NCI-H748 treated with DMSO at 0.1 percent for 48 hours (cell line): Measurements from ENCODE around the gene MGLL.

ENCODE experiments used
- DNase-seq: peaks from one replicate; lab custom pipeline; 2025; lab: John Stamatoyannopoulos, UW

MGLL gene

GRCh38 chr3:127740136-127740915 lies 82.0 kb downstream of the MGLL start:
- no peak for DNase-seq

GRCh38 chr3:127739347-127740135 lies 82.8 kb downstream of the MGLL start:
- no peak for DNase-seq

DNA sequence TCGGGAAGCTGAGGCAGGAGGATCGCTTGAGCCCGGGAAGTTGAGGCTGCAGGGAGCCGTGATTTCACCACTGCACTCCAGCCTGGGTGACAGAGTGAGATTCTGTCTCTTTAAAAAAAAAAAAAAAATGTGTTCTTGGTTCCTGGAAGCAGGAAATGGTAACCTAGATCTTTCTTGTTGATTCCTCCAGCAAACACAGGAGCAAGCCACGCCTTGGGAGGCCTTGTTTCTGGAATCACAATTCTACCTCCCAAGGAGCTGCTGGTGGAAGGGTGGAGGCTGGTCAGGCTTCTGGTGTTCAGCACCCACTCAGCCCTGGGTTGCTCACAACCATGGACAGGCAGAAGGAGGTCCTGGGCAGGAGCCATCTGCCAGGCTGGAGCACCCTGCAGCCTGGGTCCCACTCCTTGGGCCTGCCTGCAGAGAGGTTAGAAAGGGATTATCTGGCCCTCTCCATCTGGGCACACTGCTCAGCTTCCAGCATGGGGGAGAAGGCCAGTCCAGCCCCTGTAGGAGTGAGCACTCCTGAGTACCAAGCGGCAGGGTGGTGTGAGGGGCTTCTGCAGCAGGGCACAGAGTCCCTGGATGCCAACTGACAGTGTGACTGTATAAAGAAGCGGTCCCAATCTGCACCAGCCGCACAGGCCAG lies 84.0 kb downstream of the MGLL start:
- no peak for DNase-seq

DNA sequence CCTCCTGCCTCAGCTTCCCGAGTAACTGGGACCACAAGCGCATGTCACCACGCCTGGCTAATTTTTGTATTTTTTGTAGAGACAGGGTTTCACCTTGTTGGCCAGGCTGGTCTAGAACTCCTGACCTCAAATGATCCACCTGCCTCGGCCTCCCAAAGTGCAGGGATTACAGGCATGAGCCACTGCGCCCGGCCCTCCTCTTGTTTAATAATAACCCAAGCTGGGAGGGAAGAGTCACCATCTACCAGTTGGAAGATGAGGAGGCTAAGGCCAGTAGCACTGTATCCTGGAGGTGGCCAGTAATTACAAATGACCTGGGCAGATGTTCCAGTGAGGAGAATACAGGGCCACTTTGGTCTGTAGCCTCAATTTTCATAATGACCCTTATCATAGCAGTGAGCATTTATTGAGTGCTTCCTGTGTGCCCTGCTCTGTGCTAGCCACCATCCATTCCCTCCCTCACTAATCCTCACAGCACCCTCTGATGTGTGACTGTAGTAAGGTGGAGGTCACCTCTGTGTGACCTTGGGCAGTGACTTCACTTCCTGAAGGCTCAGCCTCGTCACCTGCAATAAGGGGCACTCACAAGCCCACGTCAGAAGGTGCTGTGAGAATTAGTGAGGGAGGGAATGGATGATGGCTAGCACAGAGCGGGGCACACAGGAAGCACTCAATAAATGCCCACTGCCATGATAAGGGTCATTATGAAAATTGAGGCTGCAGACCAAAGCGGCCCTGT lies 85.3 kb downstream of the MGLL start:
- no peak for DNase-seq

DNA sequence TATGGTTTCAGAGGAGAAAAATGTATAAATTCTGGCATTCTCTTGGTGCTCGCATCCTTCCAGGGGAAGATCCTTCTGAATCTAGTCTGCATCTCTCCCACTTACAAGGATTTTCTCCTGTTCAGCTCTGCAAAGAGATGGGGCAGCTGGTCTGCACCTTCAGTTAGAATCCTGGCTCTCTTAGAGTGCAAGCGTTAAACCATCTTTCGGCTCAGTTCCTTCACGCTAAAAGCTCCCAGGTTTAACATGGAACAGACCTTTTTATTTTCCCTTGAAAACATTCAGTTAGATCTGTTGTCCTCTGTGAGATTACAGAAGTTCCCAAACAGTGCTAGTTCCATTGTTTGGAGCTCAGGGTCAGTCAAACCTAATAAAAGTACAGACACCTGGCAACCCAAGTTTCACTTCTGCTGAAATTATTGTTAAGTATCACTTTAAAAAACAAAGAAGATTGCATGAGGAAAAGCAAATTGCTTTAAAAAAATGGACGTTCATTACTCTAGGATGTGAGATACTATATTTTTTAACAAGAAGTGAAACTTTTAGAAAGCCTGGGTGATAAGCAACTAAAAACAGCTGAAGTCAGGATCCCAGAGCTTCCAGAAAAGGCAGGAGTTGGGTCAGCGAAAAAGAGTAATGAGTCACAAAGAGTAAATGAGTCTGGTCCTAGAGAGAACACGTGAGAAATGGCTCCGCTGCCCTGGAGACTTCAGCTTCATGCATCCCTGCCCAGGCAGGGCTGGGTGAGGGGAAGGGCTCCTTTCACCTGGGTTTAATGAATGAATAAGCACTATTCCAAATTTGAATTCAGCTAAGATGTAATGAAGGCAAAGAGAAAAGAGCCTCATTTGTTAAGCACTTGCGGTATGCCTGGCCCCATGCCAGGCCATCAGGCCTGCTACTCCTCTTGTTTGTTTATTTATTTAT lies 86.3 kb downstream of the MGLL start:
- DNase-seq = no peak

GRCh38 chr3:127734754-127735473 lies 87.4 kb downstream of the MGLL start:
- DNase-seq = no peak

- no peak for DNase-seq
These were observed 88.1 kb downstream of the MGLL start for GRCh38 chr3:127734181-127734720.

GRCh38 chr3:127733781-127734180 lies 88.5 kb downstream of the MGLL start:
- DNase-seq = no peak

- DNase-seq = no peak
These were observed 89.4 kb downstream of the MGLL start for GRCh38 chr3:127732879-127733350.

DNA sequence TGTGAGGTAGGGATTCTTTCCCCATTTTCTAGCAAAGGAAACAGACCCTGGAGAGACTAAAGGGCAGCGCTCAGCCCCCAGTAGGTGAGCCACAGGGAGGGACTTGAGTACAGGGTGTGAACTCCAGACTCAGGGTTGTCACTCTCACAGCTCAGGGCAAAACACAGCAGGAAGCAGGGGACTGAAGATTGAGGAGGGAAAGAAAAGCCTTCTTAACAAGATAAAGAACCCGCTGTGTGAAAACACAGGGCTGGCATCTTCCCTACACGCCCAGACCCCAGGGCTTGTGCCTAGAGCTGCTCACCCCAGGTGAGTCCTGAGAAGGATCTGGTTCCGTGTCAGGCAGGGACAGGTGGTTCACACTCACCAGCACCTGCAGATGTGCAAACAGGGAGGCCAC lies 90.0 kb downstream of the MGLL start:
- no peak for DNase-seq

DNA sequence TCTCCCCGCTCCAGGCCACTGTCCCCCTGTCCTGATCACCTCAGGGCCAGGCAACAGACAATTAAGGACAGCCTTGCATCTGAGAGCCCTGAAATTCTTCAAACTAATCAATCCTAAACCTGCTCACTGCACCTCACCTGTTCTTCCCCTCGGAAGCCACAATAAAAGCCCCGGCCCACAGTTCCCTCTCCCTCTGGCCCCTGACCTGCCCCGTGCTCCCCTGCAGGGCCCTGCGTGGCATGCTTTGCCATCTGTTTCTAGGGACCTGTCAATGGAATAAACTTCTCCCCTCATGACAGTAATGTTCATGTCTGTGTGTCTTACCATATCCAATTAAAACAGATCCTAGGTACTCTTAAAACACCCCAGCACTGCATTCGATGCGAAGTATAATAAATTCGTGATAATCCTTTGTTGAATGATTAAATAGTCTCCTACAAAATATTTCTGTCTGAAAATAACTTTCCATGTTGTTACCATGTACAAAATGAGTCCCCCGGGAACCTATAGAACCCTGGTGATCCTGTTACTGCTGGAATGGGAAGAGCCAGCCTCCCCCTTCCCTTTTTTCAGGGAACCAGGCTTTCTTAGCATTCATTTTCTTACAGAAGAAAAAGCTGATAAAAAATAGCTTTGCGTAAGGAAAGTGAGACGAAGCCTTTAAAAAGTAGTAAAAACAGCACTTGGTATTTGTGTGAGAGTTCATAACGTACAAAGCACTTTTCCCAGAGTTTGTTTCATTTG lies 90.6 kb downstream of the MGLL start:
- no peak for DNase-seq

GRCh38 chr3:127730666-127731295 lies 91.5 kb downstream of the MGLL start:
- DNase-seq = no peak

DNA sequence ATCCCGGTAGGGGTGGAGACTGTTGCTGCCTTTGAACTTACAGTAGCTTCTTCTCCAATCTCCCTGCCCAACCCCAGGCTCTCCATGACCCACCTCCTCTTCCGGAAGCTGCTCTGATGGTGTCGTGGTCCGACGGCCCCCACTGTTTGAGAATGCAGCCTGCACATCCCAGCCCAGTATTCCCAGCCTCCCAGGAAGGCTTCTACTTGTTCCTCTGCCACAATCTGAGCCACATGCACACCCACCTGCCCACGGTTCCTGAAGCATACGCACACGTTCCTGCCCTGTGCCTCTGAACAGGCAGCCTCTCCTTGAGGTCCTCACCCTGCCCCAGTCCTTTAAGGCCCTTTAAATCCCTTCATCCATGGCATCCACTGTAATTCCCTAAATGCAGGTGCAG lies 92.1 kb downstream of the MGLL start:
- no peak for DNase-seq

DNA sequence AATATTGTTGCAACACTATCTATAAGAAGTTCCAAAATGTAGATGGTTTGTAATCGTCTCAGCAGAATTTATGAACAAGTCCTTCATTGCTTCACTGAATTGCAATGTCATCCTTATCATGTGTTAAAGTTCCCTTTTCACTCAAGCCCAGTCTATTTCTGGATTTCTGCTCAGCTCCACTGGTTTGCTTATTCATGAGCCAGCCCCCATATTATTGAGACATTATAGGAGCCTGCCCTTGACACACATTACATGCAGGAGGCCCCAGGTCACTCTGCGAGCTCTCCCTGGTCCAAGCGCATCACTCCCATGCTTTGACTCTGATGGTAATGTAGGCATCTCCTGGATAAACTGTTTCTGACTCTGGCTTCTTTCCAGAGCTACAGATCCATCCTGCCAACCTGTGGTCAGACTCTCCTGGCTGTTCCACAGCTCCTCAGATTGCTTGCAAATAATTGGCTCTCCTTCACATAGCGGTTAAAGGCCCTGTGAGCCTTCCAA lies 92.7 kb downstream of the MGLL start:
- DNase-seq = no peak

DNA sequence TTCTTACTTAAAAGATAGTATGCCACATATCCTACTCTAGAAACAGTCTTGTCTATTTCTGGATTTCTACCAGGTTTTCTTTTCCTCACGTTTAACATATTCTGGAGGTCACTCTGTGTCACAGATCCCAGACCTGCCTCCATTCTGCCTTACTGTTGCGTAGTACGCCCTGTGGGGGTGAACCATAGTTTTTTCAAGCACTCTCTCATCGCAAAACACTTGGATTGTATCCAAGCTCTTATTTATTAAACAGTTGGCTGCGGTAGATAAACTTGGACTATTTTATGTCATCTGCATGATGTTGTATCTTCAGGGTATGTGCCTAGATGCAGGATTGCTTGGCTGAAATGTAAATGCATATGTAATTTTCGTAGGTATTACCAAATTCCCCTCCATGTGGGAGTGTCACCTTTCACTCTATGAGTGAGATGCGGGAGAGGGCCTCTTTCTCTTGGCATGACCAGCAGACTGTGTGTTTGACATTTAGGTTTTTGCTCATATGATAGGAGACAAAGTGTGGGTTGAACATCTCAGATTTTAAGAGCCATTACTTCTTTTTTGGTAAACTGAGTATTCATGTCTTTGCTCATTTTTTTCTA lies 93.8 kb downstream of the MGLL start:
- DNase-seq = no peak

GRCh38 chr3:127726894-127727293 lies 95.4 kb downstream of the MGLL start:
- no peak for DNase-seq

DNA sequence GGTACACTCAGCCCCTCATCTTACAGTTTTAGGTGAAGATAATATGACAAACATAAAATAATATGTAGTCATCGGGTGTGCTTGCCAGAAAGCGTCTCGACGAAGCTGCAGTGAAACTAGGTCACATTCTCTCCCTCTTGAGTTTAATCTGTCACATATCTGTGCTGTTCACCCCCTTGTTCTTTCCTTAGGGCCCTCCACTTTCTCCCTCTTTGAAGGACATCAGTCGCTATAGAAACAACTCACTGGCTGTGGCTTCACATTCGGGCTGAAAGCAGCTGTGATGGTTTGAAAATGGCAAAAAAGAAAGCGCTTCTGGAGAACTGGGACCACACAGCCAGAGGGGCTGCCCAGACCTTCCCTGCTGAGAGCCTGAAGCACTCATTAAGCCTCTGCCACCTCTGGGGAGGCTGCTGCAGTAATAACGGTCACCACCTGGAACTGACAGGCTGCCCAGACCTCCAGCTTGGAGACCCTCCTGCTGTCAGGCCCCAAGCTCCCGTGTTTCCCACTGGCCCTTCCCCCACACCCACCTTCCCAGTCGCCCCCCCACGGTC lies 99.2 kb downstream of the MGLL start:
- no peak for DNase-seq
